ENCODE measurements around the gene AMER2.

AMER2 gene

DNA sequence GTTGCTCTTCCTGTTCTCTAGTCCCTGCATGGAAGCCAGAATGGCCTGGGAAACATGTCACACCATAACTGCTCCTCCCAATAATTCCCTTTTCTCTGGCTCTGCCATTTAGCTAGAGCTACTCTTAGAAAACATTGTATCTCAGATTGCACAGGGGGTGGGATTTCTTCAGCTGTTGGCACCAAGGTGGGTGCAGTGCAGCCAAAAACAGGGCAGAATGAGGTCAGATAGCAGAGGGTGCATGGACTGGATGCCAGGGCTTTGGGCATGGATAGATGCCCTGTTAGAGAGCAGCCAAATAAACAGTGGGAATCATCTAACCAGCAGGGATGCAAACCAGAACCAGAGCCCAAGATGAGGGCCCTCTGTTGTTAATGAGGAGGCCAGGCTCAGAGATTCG is 4.9 kb upstream of the AMER2 start:
- Histone ChIP-seq H4K20me1 (ENCODE audit: control insufficient read depth, insufficient read depth, low read depth, low read length) (no peaks in the 10 kb centered on the region), H3K4me2 (ENCODE audit: low read length) (no peak overlapping the region), H3K4me3 (ENCODE audit: low read length) (no peak overlapping the region), H3F3A (ENCODE audit: control insufficient read depth, insufficient read depth) (no peaks in the 10 kb centered on the region), H3K9me2 (replicated peaks; ENCODE audit: control insufficient read depth, low read length) (no peaks in the 10 kb centered on the region), H3K9me3 (ENCODE audit: control insufficient read depth, insufficient read depth, low read length) (no peaks in the 10 kb centered on the region), H3K36me3 (ENCODE audit: control insufficient read depth, low read length) (no peaks in the 10 kb centered on the region), H3K27ac (ENCODE audit: low read depth, low read length) (no peak overlapping the region), H3K4me1 (ENCODE audit: control insufficient read depth, low read length) (peaks cover 25% of the 10 kb centered on the region), H3K27me3 (ENCODE audit: control insufficient read depth, low read length) (peaks cover 15% of the 10 kb centered on the region; the same call in 1 of the 2 replicates), H3K79me2 (ENCODE audit: control insufficient read depth, low read length) (no peaks in the 10 kb centered on the region)
- TF ChIP-seq, protein P1, sequence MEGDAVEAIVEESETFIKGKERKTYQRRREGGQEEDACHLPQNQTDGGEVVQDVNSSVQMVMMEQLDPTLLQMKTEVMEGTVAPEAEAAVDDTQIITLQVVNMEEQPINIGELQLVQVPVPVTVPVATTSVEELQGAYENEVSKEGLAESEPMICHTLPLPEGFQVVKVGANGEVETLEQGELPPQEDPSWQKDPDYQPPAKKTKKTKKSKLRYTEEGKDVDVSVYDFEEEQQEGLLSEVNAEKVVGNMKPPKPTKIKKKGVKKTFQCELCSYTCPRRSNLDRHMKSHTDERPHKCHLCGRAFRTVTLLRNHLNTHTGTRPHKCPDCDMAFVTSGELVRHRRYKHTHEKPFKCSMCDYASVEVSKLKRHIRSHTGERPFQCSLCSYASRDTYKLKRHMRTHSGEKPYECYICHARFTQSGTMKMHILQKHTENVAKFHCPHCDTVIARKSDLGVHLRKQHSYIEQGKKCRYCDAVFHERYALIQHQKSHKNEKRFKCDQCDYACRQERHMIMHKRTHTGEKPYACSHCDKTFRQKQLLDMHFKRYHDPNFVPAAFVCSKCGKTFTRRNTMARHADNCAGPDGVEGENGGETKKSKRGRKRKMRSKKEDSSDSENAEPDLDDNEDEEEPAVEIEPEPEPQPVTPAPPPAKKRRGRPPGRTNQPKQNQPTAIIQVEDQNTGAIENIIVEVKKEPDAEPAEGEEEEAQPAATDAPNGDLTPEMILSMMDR (IDR thresholded peaks at IDR 0.05; ENCODE audit: low read depth, low read length, poor library complexity, severe bottlenecking): no peak
- TF ChIP-seq EZH2phosphoT487 (IDR thresholded peaks at IDR 0.05; ENCODE audit: borderline replicate concordance, low read length): no peak

DNA sequence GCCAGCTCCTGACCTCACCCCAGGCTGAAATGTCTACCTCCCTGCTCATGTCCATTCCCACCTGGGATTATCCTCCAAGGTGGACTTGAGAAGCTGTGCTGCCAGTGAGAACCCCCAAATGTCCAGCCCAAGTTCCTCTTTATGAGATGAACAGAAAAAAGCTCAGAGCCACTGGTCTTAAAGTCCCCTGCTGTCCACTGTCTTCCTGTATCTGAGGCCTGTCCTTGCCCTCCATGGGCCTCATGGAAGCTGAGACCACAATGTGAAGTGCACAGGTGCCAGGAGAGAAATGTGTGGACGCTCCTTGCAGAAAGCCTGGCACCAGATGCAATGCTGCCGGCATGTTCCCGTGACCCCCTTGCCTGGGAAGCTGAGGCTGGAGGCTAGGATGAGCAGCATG is 3.3 kb upstream of the AMER2 start:
- Histone ChIP-seq H3K4me1 (ENCODE audit: control insufficient read depth, low read length) (peaks cover 11% of the 10 kb centered on the region), H3F3A (ENCODE audit: control insufficient read depth, insufficient read depth) (no peaks in the 10 kb centered on the region), H3K9me3 (ENCODE audit: control insufficient read depth, insufficient read depth, low read length) (no peaks in the 10 kb centered on the region), H3K27me3 (ENCODE audit: control insufficient read depth, low read length) (peaks cover 10% of the 10 kb centered on the region; the same call in 1 of the 2 replicates), H3K79me2 (ENCODE audit: control insufficient read depth, low read length) (no peaks in the 10 kb centered on the region), H3K4me3 (ENCODE audit: low read length) (no peak overlapping the region), H3K9me2 (replicated peaks; ENCODE audit: control insufficient read depth, low read length) (no peaks in the 10 kb centered on the region), H4K20me1 (ENCODE audit: control insufficient read depth, insufficient read depth, low read depth, low read length) (no peaks in the 10 kb centered on the region), H3K36me3 (ENCODE audit: control insufficient read depth, low read length) (no peaks in the 10 kb centered on the region), H3K27ac (ENCODE audit: low read depth, low read length) (no peak overlapping the region), H3K4me2 (ENCODE audit: low read length) (no peak overlapping the region)
- no peak for TF ChIP-seq EZH2phosphoT487 (IDR thresholded peaks at IDR 0.05; ENCODE audit: borderline replicate concordance, low read length)
- TF ChIP-seq, protein P1 (IDR thresholded peaks at IDR 0.05; ENCODE audit: low read depth, low read length, poor library complexity, severe bottlenecking): no peak

GRCh38 chr13:25175026-25175425 is 2.9 kb upstream of the AMER2 start:
- Histone ChIP-seq H3K9me2 (replicated peaks; ENCODE audit: control insufficient read depth, low read length) (no peaks in the 10 kb centered on the region), H3K79me2 (ENCODE audit: control insufficient read depth, low read length) (no peaks in the 10 kb centered on the region), H3K4me1 (ENCODE audit: control insufficient read depth, low read length) (peaks cover 7% of the 10 kb centered on the region), H3K4me2 (ENCODE audit: low read length) (no peak overlapping the region), H3K4me3 (ENCODE audit: low read length) (no peak overlapping the region), H3F3A (ENCODE audit: control insufficient read depth, insufficient read depth) (no peaks in the 10 kb centered on the region), H3K36me3 (ENCODE audit: control insufficient read depth, low read length) (no peaks in the 10 kb centered on the region), H3K27me3 (ENCODE audit: control insufficient read depth, low read length) (peaks cover 10% of the 10 kb centered on the region; the same call in 1 of the 2 replicates), H3K27ac (ENCODE audit: low read depth, low read length) (no peak overlapping the region), H3K9me3 (ENCODE audit: control insufficient read depth, insufficient read depth, low read length) (no peaks in the 10 kb centered on the region), H4K20me1 (ENCODE audit: control insufficient read depth, insufficient read depth, low read depth, low read length) (no peaks in the 10 kb centered on the region)
- TF ChIP-seq, protein P1 (IDR thresholded peaks at IDR 0.05; ENCODE audit: low read depth, low read length, poor library complexity, severe bottlenecking): no peak
- no peak for TF ChIP-seq EZH2phosphoT487 (IDR thresholded peaks at IDR 0.05; ENCODE audit: borderline replicate concordance, low read length)
